Stimulated activated CD4-positive, alpha-beta T cell treated with anti-CD3 and anti-CD28 coated beads, Interleukin-12 subunit alpha, Interleukin-12 subunit beta, amount 100 ng/mL, for 24 hours (primary cell): Measurements from ENCODE around the gene NFAM1.

ENCODE experiments used
- DNase-seq, 2 experiments: peaks; one replicate each; pipeline ENCODE4 v3.0.0-alpha.2; 2020; ENCODE audit warnings: low read depth in 2 of 2

NFAM1 gene

DNA sequence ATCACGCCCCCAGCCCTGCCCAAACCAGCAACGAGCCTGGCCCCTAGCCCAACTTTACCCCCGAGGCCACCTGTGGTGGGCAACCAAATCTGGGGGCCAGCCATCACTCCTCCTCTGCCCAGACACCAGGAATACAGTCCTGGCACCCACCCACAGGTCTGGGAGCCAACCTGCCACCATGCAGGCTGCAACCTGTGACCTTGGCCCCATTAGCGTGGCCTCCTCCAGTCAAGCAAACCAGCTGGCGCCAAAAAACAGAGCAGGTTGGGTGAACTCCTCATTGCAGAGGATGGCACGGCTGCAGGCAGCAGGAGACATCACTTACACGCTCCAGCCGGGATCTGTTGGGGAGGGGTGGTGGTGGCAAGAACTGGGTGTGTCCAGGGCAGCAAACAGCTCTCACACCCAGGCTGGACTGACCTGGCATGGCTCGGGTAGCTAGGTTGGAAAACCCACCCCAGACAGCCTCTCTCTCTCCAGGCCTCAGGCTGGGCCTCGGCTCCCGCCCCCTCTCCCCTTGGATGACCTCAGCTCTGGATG, 96.3 kb downstream of the NFAM1 start:
- no peak for DNase-seq

GRCh38 chr22:42334875-42335512, 97.2 kb downstream of the NFAM1 start:
- no peak for DNase-seq

- no peak for DNase-seq
These were observed 98.7 kb downstream of the NFAM1 start for GRCh38 chr22:42333544-42333943.

- no peak for DNase-seq
These were observed 100.1 kb downstream of the NFAM1 start for GRCh38 chr22:42332089-42332488.

DNA sequence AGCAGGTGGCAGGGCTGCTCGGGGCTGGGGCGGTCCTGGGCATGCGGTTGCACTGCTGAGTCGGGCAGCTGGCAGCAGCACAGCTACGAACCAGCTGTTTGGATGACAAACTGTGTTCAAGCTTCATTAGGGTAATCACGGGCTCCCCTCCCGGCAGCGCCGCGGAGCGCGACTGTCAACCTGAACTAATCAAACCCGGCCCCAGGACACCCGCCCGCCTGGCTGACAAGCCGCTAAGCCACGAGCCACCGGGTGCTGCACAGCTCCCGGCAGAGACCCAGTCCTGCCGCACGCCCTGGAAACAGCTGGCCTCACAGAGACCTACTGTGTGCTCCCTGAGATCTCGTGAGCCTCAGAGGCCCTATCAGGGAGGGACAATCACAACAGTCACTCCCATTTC, 101.2 kb downstream of the NFAM1 start:
- DNase-seq, result no peak
